GM12878 (cell line): ENCODE data around the gene TOP3A.

Experiments
- EZH2 ChIP-seq: IDR thresholded peaks from 2 replicates; pipeline ENCODE4 v1.6.1; 2012; ENCODE audit warnings: low read depth, mild to moderate bottlenecking, control low read depth, inconsistent platforms, low read length, borderline replicate concordance; ENCODE audit not compliant: control insufficient read depth
- FOXM1 ChIP-seq: IDR thresholded peaks from 2 replicates; pipeline ENCODE4 v1.6.1; 2012; ENCODE audit warnings: low read depth, mild to moderate bottlenecking, inconsistent platforms, low read length, moderate library complexity
- MAX ChIP-seq: IDR thresholded peaks from 2 replicates; pipeline ENCODE4 v1.6.1; 2012; ENCODE audit warnings: low read depth, low read length, improper control_type of control experiment
- NFXL1 ChIP-seq: fragments of 450-650 bp; IDR thresholded peaks from 2 replicates; pipeline ENCODE4 v1.6.1; 2017; ENCODE audit warnings: antibody characterized with exemption, mild to moderate bottlenecking, borderline replicate concordance
- POLR2A ChIP-seq: IDR thresholded peaks from 2 replicates; pipeline ENCODE4 v1.6.1; 2011; ENCODE audit warnings: low read depth, mild to moderate bottlenecking, low read length
- POLR2AphosphoS5 ChIP-seq: IDR thresholded peaks from 2 replicates; pipeline ENCODE4 v1.6.1; 2011; ENCODE audit warnings: mild to moderate bottlenecking, low read length, inconsistent platforms
- REST ChIP-seq: IDR thresholded peaks from 2 replicates; pipeline ENCODE4 v1.6.1; 2012; ENCODE audit warnings: mild to moderate bottlenecking, low read depth, low read length
- SP1 ChIP-seq: IDR thresholded peaks from one replicate; pipeline ENCODE4 v1.6.1; 2011; ENCODE audit warnings: low read depth, low read length
- SUPT20H ChIP-seq: IDR thresholded peaks from 2 replicates; pipeline ENCODE4 v1.6.1; 2011; ENCODE audit warnings: low read depth, mild to moderate bottlenecking, low read length, moderate library complexity, borderline replicate concordance; ENCODE audit not compliant: control insufficient read depth
- TAF1 ChIP-seq: IDR thresholded peaks from 2 replicates; pipeline ENCODE4 v1.6.1; 2011; ENCODE audit warnings: mild to moderate bottlenecking, low read depth, low read length, borderline replicate concordance
- TF ChIP-seq, protein P1 (sequence below), 3 experiments: IDR thresholded peaks in 2 of 3; conservative IDR thresholded peaks in 1 of 3; 2 replicates each; pipeline ENCODE4 v1.5.1; 2011; ENCODE audit warnings: low read depth in 3 of 3, low read length in 3 of 3, mild to moderate bottlenecking in 3 of 3, control low read depth in 2 of 3, moderate library complexity in 2 of 3, inconsistent platforms in 1 of 3, mixed read lengths in 1 of 3; ENCODE audit not compliant: control insufficient read depth in 2 of 3, insufficient read depth in 1 of 3; ENCODE audit errors: extremely low read depth in 1 of 3
- TF ChIP-seq, protein P2 (sequence below): fragments of 450-650 bp; IDR thresholded peaks from 2 replicates; pipeline ENCODE4 v1.6.1; 2016; ENCODE audit warnings: mild to moderate bottlenecking

DNA sequence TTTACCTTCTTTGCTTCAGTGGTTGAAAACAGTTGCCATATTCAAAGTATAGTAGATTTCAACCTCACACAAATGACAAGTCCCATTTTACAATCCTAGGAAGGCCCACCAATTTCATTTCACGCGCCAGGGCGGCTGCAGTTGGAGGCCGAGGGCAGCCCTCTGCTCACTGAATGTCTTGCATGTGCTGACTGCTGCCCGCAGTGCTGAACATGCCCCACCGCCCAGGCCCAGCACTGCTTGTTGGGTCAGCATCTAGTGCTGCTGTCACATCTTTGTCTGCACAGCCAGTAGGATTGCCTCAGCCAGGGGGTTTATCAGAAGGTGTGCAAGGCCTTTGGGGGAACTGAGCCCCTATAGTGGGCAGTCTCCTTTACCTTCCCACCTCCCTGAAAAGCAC is 11.8 kb upstream of the TOP3A start:
- TF ChIP-seq FOXM1 (no peak), NFXL1 (no peak), POLR2A (no peak), SUPT20H (no peak), REST (no peak), POLR2AphosphoS5 (no peak), SP1 (no peak), MAX (no peak), TAF1 (no peak), EZH2 (no peak)
- TF ChIP-seq, protein P1, sequence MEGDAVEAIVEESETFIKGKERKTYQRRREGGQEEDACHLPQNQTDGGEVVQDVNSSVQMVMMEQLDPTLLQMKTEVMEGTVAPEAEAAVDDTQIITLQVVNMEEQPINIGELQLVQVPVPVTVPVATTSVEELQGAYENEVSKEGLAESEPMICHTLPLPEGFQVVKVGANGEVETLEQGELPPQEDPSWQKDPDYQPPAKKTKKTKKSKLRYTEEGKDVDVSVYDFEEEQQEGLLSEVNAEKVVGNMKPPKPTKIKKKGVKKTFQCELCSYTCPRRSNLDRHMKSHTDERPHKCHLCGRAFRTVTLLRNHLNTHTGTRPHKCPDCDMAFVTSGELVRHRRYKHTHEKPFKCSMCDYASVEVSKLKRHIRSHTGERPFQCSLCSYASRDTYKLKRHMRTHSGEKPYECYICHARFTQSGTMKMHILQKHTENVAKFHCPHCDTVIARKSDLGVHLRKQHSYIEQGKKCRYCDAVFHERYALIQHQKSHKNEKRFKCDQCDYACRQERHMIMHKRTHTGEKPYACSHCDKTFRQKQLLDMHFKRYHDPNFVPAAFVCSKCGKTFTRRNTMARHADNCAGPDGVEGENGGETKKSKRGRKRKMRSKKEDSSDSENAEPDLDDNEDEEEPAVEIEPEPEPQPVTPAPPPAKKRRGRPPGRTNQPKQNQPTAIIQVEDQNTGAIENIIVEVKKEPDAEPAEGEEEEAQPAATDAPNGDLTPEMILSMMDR (IDR thresholded peaks at IDR 0.05 in 2 of 3, conservative IDR thresholded peaks at IDR 0.05 in 1 of 3; ENCODE audit: control insufficient read depth in 2 of 3, extremely low read depth in 1 of 3, insufficient read depth in 1 of 3, low read depth in 3 of 3, low read length in 3 of 3) = no peak
- TF ChIP-seq, protein P2, sequence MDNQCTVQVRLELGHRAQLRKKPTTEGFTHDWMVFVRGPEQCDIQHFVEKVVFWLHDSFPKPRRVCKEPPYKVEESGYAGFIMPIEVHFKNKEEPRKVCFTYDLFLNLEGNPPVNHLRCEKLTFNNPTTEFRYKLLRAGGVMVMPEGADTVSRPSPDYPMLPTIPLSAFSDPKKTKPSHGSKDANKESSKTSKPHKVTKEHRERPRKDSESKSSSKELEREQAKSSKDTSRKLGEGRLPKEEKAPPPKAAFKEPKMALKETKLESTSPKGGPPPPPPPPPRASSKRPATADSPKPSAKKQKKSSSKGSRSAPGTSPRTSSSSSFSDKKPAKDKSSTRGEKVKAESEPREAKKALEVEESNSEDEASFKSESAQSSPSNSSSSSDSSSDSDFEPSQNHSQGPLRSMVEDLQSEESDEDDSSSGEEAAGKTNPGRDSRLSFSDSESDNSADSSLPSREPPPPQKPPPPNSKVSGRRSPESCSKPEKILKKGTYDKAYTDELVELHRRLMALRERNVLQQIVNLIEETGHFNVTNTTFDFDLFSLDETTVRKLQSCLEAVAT = no peak
